Activated B cell treated with CpG ODN at 0.5 μM for 24 hours (primary cell): ENCODE measurements around the gene PLD3. TPM values are rescaled to one million over a fixed set of nuclear protein-coding genes. Genes with fewer than 3 reads are reported as not detected.

Source experiments
- ATAC-seq: fragments of 200-7000 bp; cut with Tn5 transposase; one replicate; pipeline ENCODE4 v1.10.0; 2021; ENCODE audit warnings: low read depth, mild to moderate bottlenecking, moderate library complexity
- CTCF ChIA-PET: fragments of 350-600 bp; sonication (Branson Sonifier 250); formaldehyde crosslinking; loops from one replicate; lab custom pipeline; 2021; ENCODE audit warnings: antibody characterized with exemption; lab: Charles Lee
- POLR2A ChIA-PET: fragments of 350-600 bp; sonication (Branson Sonifier 250); formaldehyde crosslinking; loops from one replicate; lab custom pipeline; 2021; ENCODE audit warnings: antibody characterized with exemption; lab: Charles Lee
- DNase-seq: peaks from one replicate; pipeline ENCODE4 v3.0.0; 2022
- H3K27ac Mint-ChIP-seq: one replicate; pipeline ENCODE4 v1.8.0; 2020; ENCODE audit warnings: mixed read lengths
- H3K27me3 Mint-ChIP-seq: one replicate; pipeline ENCODE4 v1.8.0; 2021; ENCODE audit warnings: mixed read lengths
- H3K36me3 Mint-ChIP-seq: one replicate; pipeline ENCODE4 v1.8.0; 2021; ENCODE audit warnings: low read depth, mixed read lengths
- H3K4me1 Mint-ChIP-seq: one replicate; pipeline ENCODE4 v1.8.0; 2021; ENCODE audit warnings: mixed read lengths
- H3K4me3 Mint-ChIP-seq: one replicate; pipeline ENCODE4 v1.8.0; 2020; ENCODE audit warnings: mild to moderate bottlenecking, mixed read lengths
- H3K9me3 Mint-ChIP-seq: one replicate; pipeline ENCODE4 v1.8.0; 2020; ENCODE audit warnings: mixed read lengths
- CTCF ChIP-seq: fragments of 200-600 bp; IDR thresholded peaks from one replicate; pipeline ENCODE4 v1.8.0; 2022; ENCODE audit warnings: antibody characterized with exemption, mild to moderate bottlenecking
- intact Hi-C: fragments of 100-400 bp; cut with micrococcal nuclease; formaldehyde crosslinking; loops from one replicate; pipeline ENCODE4 v1.15.1; 2024
- total RNA-seq: library from RNA; stranded (reverse); gene quantifications from 2 replicates; pipeline ENCODE4 v1.2.3, GENCODE V29; 2022

The PLD3 gene
- total RNA-seq, 1 donor from 2014 or later, result 37.8 TPM

- DNase-seq (no peak), ATAC-seq (no peak)
- TF ChIP-seq CTCF, result no peak
- Mint-ChIP-seq H3K27me3 (no peaks in the 10 kb centered on the region), H3K27ac (no peak overlapping the region), H3K36me3 (peaks cover 27% of the 10 kb centered on the region), H3K4me1 (peaks cover 27% of the 10 kb centered on the region), H3K9me3 (no peaks in the 10 kb centered on the region), H3K4me3 (no peak overlapping the region)
- POLR2A ChIA-PET, result no interaction called here
- intact Hi-C loops, result no loop called here
- CTCF ChIA-PET, result no interaction called here
These were observed 4.1 kb upstream of the PLD3 start for GRCh38 chr19:40344422-40344821.

GRCh38 chr19:40348961-40349507 lies 539 bp downstream of the PLD3 start:
- Mint-ChIP-seq H3K4me1 (peaks cover 28% of the 10 kb centered on the region), H3K36me3 (peaks cover 8% of the 10 kb centered on the region), H3K27me3 (no peaks in the 10 kb centered on the region), H3K4me3 (peak overlapping the region; percentile 90), H3K27ac (peak overlapping the region; percentile 75), H3K9me3 (no peaks in the 10 kb centered on the region)
- ChIA-PET CTCF (no interaction called here), POLR2A (interaction anchor here (0.7 to 2.6 kb wide), 14 partner anchors 10 to 915 kb away, joined by 3 to 15 read pairs (median 7); partner anchors contain the start of genes AKT2, BLVRB, HNRNPUL1 and RAB4B)
- intact Hi-C loops, result loop anchor here (1.0 to 5.0 kb wide), 11 partner anchors 54 to 525 kb away; partner anchors contain the start of genes AKT2, BLVRB, MAP3K10 and SERTAD3
- ATAC-seq (no peak), DNase-seq (no peak)
- TF ChIP-seq CTCF, result no peak

- Mint-ChIP-seq H3K27ac (no peak overlapping the region), H3K4me1 (peaks cover 32% of the 10 kb centered on the region), H3K4me3 (no peak overlapping the region), H3K9me3 (no peaks in the 10 kb centered on the region), H3K27me3 (no peaks in the 10 kb centered on the region), H3K36me3 (peaks cover 5% of the 10 kb centered on the region)
- intact Hi-C loops, result no loop called here
- CTCF ChIA-PET, result no interaction called here
- no peak for ATAC-seq
- POLR2A ChIA-PET, result interaction anchor here (1.0 kb wide), 1 partner anchor 8 kb away, joined by 5 read pairs; the partner anchor contains the start of genes C19orf47 and PLD3
- TF ChIP-seq CTCF, result no peak
- DNase-seq, result no peak
These were observed 7.6 kb downstream of the PLD3 start for GRCh38 chr19:40355975-40356680.

- no peak for TF ChIP-seq CTCF
- Mint-ChIP-seq H3K27me3 (no peaks in the 10 kb centered on the region), H3K27ac (no peak overlapping the region), H3K4me3 (no peak overlapping the region), H3K4me1 (peaks cover 32% of the 10 kb centered on the region), H3K36me3 (peaks cover 5% of the 10 kb centered on the region), H3K9me3 (no peaks in the 10 kb centered on the region)
- POLR2A ChIA-PET, result interaction anchor here (1.0 kb wide), 1 partner anchor 9 kb away, joined by 5 read pairs; the partner anchor contains the start of genes C19orf47 and PLD3
- ATAC-seq (no peak), DNase-seq (no peak)
- intact Hi-C loops, result no loop called here
- CTCF ChIA-PET, result interaction anchor here (1.2 kb wide), 1 partner anchor 51 kb away, joined by 3 read pairs; no protein-coding TSS in a partner anchor
These were observed 8.4 kb downstream of the PLD3 start for GRCh38 chr19:40356681-40357595.
